Spinal cord (tissue), 10 donors: Measurements from ENCODE around the gene FAM111A. TPM values are rescaled to one million over a fixed set of nuclear protein-coding genes. Genes with fewer than 3 reads are reported as not detected.
A peak's percentile ranks its signal among the peaks of the same experiment; 100 is the strongest.

Source experiments
- DNase-seq, 6 donors: peaks; one replicate each; pipeline versions ENCODE4 v3.0.0 to v3.0.0-alpha.2; 2013 to 2015; ENCODE audit warnings: low spot score in 6 of 6, low read depth in 4 of 6
- H3K27ac ChIP-seq: one replicate; pipeline ENCODE4 v1.5.1; 2013; ENCODE audit warnings: low read depth, low read length, control low read depth
- H3K27me3 ChIP-seq: one replicate; pipeline ENCODE4 v1.6.1; 2013; ENCODE audit warnings: low read length; ENCODE audit not compliant: control insufficient read depth, insufficient read depth
- H3K36me3 ChIP-seq: one replicate; pipeline ENCODE4 v1.6.1; 2013; ENCODE audit warnings: low read length; ENCODE audit not compliant: control insufficient read depth, insufficient read depth
- H3K4me1 ChIP-seq: one replicate; pipeline ENCODE4 v1.6.1; 2013; ENCODE audit warnings: low read length; ENCODE audit not compliant: control insufficient read depth, insufficient read depth
- H3K4me3 ChIP-seq: one replicate; pipeline ENCODE4 v1.5.1; 2013; ENCODE audit warnings: low read depth, low read length, control low read depth
- H3K9me3 ChIP-seq: one replicate; pipeline ENCODE4 v1.6.1; 2013; ENCODE audit warnings: low read length; ENCODE audit not compliant: control insufficient read depth, insufficient read depth
- WGBS: methylation state at CpG from one replicate; pipeline ENCODE4 v1.1.5; 2013; ENCODE audit warnings: missing lambda C conversion rate; ENCODE audit not compliant: insufficient coverage; 5-methylcytosine and 5-hydroxymethylcytosine counted together
- polyA plus RNA-seq, 2 donors: library from polyadenylated mRNA; unstranded; fragments of 120-200 nt; gene quantifications; one replicate each; pipeline ENCODE4 v1.2.1, GENCODE V29; 2013; ENCODE audit not compliant: insufficient read length in 2 of 2
- total RNA-seq, 2 donors: library from RNA; depleted of rRNA in 1 of 2; stranded (reverse); fragments of 120-200 nt in 1 of 2; fragments of >200 nt in 1 of 2; gene quantifications; one replicate each; pipeline versions ENCODE4 v1.2.3 to v1.2.4, GENCODE V29; 2013 to 2014
- donor health status: healthy.

FAM111A gene
- total and polyA plus RNA-seq, 4 donors = 25.3 to 47.5 (median 31.1) TPM

DNA sequence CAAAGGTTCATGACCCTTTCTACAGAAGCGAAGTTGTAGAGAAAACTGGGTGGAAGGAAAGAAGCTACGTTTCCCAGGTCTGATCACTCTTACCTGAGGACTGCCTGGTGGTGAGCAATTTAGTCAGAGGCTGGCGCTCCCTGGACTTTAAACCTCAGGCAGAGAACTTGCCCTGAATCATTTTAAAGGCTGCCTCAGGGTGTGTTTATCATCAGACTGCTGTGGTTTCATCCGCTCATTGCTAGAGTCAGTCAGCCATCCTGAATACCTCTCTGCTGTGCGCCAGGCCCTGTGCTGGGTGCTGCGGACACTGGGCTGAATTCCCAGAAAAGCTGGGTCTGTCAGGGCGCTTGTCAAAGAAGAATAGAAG, 32.0 kb downstream of the FAM111A start:
- peak overlapping the region; percentile 81 for H3K4me3 ChIP-seq
- no peaks in the 10 kb centered on the region for H3K27me3 ChIP-seq
- WGBS = 34% methylated on average over 7 of the region's 7 CpGs
- H3K36me3 ChIP-seq = peaks cover 1% of the 10 kb centered on the region
- peak overlapping the region; percentile 81 for H3K27ac ChIP-seq
- no peaks in the 10 kb centered on the region for H3K9me3 ChIP-seq
- peak in 1 of 6 donors; percentile 20 for DNase-seq
- H3K4me1 ChIP-seq = peaks cover 36% of the 10 kb centered on the region

GRCh38 chr11:59175091-59175501, 32.4 kb downstream of the FAM111A start:
- H3K27ac ChIP-seq = peak overlapping the region; percentile 81
- DNase-seq = peak in 2 of 6 donors; percentile 81 to 89
- no peaks in the 10 kb centered on the region for H3K27me3 ChIP-seq
- peaks cover 3% of the 10 kb centered on the region for H3K36me3 ChIP-seq
- peaks cover 36% of the 10 kb centered on the region for H3K4me1 ChIP-seq
- 28% methylated on average over 4 of the region's 4 CpGs for WGBS
- peak overlapping the region; percentile 81 for H3K4me3 ChIP-seq
- H3K9me3 ChIP-seq = no peaks in the 10 kb centered on the region

DNA sequence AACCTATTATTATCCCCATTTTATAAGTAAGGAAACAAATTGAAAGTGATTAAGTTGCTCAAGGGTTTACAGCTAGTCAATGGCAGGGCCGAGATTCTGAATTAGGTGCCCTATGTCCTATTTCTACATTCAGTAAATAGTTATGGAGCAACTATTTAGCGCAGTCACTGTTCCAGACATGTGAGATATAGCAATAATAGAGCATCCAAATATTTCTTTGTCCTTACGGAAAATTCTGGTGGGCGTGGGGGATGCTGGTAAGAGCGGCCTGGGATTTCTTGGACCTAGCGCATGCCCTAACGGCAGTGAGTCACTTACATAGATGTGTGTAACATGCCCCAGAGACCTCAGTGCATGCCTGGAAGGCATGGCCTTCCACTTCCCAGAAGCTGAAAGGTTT, 33.7 kb downstream of the FAM111A start:
- peak overlapping the region; percentile 81 for H3K27ac ChIP-seq

DNA sequence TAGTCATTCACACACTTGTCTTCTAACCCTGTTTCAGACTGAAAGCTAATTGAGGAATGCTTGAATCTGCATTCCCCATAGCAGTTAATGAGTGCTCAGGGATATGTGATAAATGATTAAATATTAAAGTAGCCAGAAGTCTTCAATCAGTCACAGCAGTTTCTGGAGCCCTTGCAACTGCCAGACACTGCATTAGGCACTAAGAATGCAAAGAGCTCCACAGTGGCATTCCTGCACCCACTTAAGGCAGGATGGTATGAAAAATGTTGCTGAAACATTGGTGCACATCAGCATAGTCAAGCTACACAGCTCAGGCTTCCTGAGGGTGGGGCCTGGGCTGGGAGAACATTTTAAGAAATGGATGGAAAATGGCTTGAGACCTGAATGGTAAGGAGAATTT, 35.7 kb downstream of the FAM111A start:
- Histone ChIP-seq H3K4me1 (peaks cover 53% of the 10 kb centered on the region), H3K36me3 (peaks cover 20% of the 10 kb centered on the region), H3K4me3 (no peak overlapping the region), H3K9me3 (no peaks in the 10 kb centered on the region), H3K27me3 (no peaks in the 10 kb centered on the region), H3K27ac (peak overlapping the region; percentile 27)
- peak in 1 of 6 donors; percentile 50 for DNase-seq

More for the DNA sequence above, 33.7 kb downstream of the FAM111A start:
- H3K27me3 ChIP-seq = no peaks in the 10 kb centered on the region
- DNase-seq = no peak
- 74% methylated on average over 5 of the region's 7 CpGs for WGBS
- no peaks in the 10 kb centered on the region for H3K9me3 ChIP-seq
- peaks cover 40% of the 10 kb centered on the region for H3K4me1 ChIP-seq
- peaks cover 4% of the 10 kb centered on the region for H3K36me3 ChIP-seq
- H3K4me3 ChIP-seq = no peak overlapping the region

DNA sequence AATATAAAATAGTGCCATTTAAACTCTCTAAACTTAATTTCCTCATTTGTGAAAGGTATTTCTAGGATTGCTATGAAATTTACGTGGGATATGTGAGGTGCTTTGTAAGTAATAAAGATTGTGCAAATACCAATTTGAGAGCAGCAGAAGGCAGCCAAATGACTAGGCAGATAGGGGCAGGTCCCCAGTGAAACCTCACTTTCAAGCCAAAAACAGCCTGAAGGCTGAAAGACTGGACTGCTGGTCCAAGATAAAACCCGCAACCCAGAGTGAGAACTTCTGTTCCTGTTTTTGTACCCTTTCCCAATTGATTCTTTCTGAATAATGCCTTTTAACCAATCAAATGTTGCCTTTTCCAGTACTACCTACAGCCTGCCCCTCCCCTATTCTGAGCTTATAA, 36.5 kb downstream of the FAM111A start:
- peaks cover 53% of the 10 kb centered on the region for H3K4me1 ChIP-seq
- 83% methylated on average over 1 of the region's 2 CpGs for WGBS
- H3K4me3 ChIP-seq = no peak overlapping the region
- H3K9me3 ChIP-seq = no peaks in the 10 kb centered on the region
- DNase-seq = no peak
- H3K27me3 ChIP-seq = no peaks in the 10 kb centered on the region
- H3K27ac ChIP-seq = no peak overlapping the region
- H3K36me3 ChIP-seq = peaks cover 25% of the 10 kb centered on the region

DNA sequence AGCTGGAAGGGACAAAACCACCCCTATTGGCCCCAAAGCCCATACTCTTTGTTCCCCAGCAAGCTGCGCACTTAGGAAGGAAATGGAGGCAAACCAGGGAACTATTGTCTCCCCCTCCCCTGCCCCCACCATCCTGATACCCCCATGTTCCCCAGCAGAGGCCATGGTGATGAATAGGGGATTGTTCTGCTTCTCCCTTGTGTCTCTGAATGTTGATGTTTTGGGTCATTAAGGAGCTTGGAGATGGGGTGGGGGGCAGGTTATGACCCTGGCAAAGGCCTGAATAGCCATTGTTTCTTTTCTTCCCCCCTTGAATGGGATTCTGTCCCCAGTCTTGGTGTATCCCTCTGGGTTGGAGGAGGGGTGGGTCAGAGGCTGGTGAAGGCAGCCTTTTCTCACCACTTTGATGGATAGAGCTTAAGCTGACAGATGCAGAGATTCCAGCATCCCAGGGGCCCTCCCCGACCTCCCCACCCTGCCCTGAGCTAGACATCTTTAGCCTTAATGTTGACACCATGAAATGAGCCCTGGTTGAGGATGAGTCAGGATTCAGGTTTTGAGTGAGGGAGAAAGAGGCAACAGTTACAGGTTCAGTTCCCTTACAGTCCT, 37.6 kb downstream of the FAM111A start:
- WGBS = no CpG with 5 or more reads among the region's 2 CpGs
- no peaks in the 10 kb centered on the region for H3K9me3 ChIP-seq
- peaks cover 30% of the 10 kb centered on the region for H3K36me3 ChIP-seq
- peaks cover 52% of the 10 kb centered on the region for H3K4me1 ChIP-seq
- H3K27me3 ChIP-seq = no peaks in the 10 kb centered on the region
- H3K4me3 ChIP-seq = no peak overlapping the region
- peak in 2 of 6 donors; percentile 47 to 50 for DNase-seq
- peak overlapping the region; percentile 47 for H3K27ac ChIP-seq

- no peak overlapping the region for H3K4me3 ChIP-seq
- H3K4me1 ChIP-seq = peaks cover 53% of the 10 kb centered on the region
- WGBS = no CpG with 5 or more reads among the region's 2 CpGs
- H3K9me3 ChIP-seq = no peaks in the 10 kb centered on the region
- peak in 1 of 6 donors; percentile 29 for DNase-seq
- H3K27me3 ChIP-seq = no peaks in the 10 kb centered on the region
- peaks cover 30% of the 10 kb centered on the region for H3K36me3 ChIP-seq
- peak overlapping the region; percentile 47 for H3K27ac ChIP-seq
Measured at GRCh38 chr11:59180907-59181306, 38.3 kb downstream of the FAM111A start.

DNA sequence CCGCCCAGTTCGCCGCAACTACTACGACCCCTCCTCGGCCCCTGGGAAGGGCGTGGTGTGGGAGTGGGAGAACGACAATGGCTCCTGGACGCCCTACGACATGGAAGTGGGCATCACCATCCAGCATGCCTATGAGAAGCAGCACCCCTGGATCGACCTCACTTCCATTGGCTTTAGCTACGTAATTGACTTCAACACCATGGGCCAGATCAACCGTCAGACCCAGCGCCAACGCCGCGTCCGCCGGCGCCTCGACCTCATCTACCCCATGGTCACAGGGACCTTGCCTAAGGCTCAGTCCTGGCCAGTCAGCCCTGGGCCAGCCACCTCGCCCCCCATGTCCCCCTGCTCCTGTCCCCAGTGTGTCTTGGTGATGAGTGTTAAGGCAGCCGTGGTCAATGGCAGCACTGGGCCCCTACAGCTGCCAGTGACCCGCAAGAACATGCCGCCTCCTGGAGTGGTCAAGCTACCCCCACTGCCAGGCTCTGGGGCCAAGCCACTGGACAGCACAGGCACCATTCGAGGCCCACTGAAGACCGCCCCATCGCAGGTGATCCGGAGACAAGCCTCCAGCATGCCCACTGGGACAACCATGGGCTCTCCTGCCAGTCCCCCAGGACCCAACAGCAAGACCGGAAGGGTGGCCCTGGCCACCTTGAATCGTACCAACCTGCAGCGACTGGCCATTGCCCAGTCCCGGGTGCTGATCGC, 39.2 kb downstream of the FAM111A start:
- H3K9me3 ChIP-seq = no peaks in the 10 kb centered on the region
- no peaks in the 10 kb centered on the region for H3K27me3 ChIP-seq
- WGBS = 84% methylated on average over 23 of the region's 33 CpGs
- H3K4me1 ChIP-seq = peaks cover 59% of the 10 kb centered on the region
- no peak overlapping the region for H3K27ac ChIP-seq
- peaks cover 30% of the 10 kb centered on the region for H3K36me3 ChIP-seq
- no peak for DNase-seq
- H3K4me3 ChIP-seq = no peak overlapping the region

DNA sequence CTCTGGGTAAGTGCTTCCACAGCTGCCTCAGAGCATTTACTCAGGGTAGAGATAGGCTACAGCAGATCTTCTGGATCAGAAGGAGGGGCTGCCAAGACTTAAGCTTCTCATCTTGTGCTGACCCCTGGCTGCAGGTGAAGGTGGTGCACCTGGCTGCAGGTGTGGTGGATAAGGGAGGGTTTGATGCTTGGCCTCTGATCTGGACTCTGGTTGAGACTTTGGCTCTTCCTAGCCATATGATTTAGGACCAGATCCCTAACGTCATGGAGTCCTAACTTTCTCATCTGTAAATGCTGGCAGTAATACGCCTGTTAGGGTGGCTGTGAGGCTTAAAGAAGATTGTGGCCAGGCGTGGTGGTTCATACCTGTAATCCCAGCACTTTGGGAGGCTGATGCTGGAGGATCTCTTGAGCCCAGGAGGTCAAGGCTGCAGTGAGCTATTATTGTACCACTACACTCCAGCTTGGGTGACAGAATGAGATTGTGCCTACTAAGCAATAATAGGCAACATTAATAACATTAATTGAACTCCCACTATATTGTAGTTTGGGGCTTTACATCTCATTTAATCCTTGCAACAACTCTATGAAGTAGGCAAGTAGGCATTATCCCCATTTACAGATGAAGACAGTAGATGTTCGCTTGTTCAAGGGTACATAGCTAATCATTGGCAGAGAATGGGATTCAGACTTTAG, 39.9 kb downstream of the FAM111A start:
- Histone ChIP-seq H3K4me1 (peaks cover 64% of the 10 kb centered on the region), H3K27ac (peak overlapping the region; percentile 87), H3K36me3 (peaks cover 35% of the 10 kb centered on the region), H3K27me3 (no peaks in the 10 kb centered on the region), H3K4me3 (no peak overlapping the region), H3K9me3 (no peaks in the 10 kb centered on the region)
- no peak for DNase-seq
- 93% methylated on average over 3 of the region's 4 CpGs for WGBS
